ENCODE results near the gene CDH18. TPM values are rescaled to one million over a fixed set of nuclear protein-coding genes. Genes with fewer than 3 reads are reported as not detected.

The CDH18 gene
- total and polyA plus RNA-seq, 3 donors from 2014 or later: 6.4 to 11.3 (median 10.7) TPM

GRCh38 chr5:19806756-19807155 lies 181.2 kb downstream of the CDH18 start:
- Histone ChIP-seq H3K4me1 (no peaks in the 10 kb centered on the region), H3K27me3 (no peaks in the 10 kb centered on the region), H3K36me3 (ENCODE audit: low read depth, missing control alignments) (no peaks in the 10 kb centered on the region), H3K4me3 (no peak overlapping the region), H3K9me3 (no peaks in the 10 kb centered on the region), H3K27ac (no peak overlapping the region)
- intact Hi-C loops (cut with DNase I; ENCODE audit: low total_unique reads): no loop called here
- TF ChIP-seq CTCF (IDR thresholded peaks at IDR 0.05) (no peak), POLR2A (IDR thresholded peaks at IDR 0.05) (no peak)
- WGBS, 2 donors: 91 to 92% methylated on average over 1 of the region's 1 CpG
- DNase-seq: no peak

DNA sequence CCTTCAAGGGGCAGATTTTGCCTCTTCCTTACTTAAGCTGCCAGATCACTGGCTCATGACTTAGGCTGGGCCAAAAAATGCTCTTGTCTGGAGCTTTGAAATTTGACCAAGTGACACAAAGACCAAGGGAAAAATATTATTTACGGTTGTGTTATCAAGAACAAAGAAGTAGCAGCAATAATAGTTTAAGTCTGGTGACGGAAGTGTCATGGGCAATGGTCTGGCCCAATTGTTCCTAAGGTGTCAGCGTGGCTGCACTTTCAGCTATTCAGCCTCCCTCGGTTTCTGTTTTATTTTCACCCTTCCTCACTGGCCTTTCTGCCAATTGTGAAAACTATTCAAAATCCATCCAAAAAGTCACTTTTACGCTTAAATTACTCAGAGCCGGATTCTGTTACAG lies 185.3 kb downstream of the CDH18 start:
- no peaks in the 10 kb centered on the region for H3K36me3 ChIP-seq (ENCODE audit: low read depth, missing control alignments)
- WGBS, 2 donors: 67 to 82% methylated on average over 6 of the region's 6 CpGs
- intact Hi-C loops (cut with DNase I; ENCODE audit: low total_unique reads): no loop called here
- no peak overlapping the region for H3K27ac ChIP-seq
- H3K4me3 ChIP-seq: no peak overlapping the region
- H3K4me1 ChIP-seq: no peaks in the 10 kb centered on the region
- no peak for DNase-seq
- H3K27me3 ChIP-seq: no peaks in the 10 kb centered on the region
- no peak for TF ChIP-seq CTCF (IDR thresholded peaks at IDR 0.05)
- TF ChIP-seq POLR2A (IDR thresholded peaks at IDR 0.05): no peak
- no peaks in the 10 kb centered on the region for H3K9me3 ChIP-seq

DNA sequence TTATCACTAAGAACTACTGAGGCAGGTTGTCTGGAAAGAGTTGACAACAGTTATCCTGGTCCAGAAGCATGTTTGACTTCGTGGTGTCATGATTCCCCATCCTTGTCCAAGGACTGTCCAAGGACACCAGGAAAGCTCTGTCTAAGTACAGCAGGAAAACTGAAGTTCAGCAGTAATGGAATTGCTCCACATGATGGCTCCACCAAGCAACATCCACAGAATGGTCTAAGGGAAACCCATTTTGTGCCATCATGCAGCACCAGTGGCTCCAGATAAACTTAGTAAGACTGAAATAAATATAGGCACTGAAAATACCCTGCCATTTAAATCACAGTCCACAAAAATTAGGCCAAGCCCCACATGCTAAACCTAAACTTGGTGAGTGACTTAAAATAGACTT lies 192.8 kb downstream of the CDH18 start:
- peak; percentile 23 for DNase-seq
- H3K4me3 ChIP-seq: no peak overlapping the region
- no peaks in the 10 kb centered on the region for H3K4me1 ChIP-seq
- no peaks in the 10 kb centered on the region for H3K9me3 ChIP-seq
- H3K27me3 ChIP-seq: no peaks in the 10 kb centered on the region
- WGBS, 2 donors: 80 to 92% methylated on average over 1 of the region's 1 CpG
- no peak overlapping the region for H3K27ac ChIP-seq
- no peaks in the 10 kb centered on the region for H3K36me3 ChIP-seq (ENCODE audit: low read depth, missing control alignments)
- intact Hi-C loops (cut with DNase I; ENCODE audit: low total_unique reads): no loop called here
- TF ChIP-seq CTCF (IDR thresholded peaks at IDR 0.05) (no peak), POLR2A (IDR thresholded peaks at IDR 0.05) (no peak)

- intact Hi-C loops (cut with DNase I; ENCODE audit: low total_unique reads): no loop called here
- Histone ChIP-seq H3K36me3 (ENCODE audit: low read depth, missing control alignments) (no peaks in the 10 kb centered on the region), H3K4me3 (no peak overlapping the region), H3K4me1 (no peaks in the 10 kb centered on the region), H3K27me3 (no peaks in the 10 kb centered on the region), H3K9me3 (no peaks in the 10 kb centered on the region), H3K27ac (no peak overlapping the region)
- TF ChIP-seq POLR2A (IDR thresholded peaks at IDR 0.05): no peak
- TF ChIP-seq CTCF (IDR thresholded peaks at IDR 0.05): no peak
- no peak for DNase-seq
- 62 to 67% methylated on average over 5 of the region's 5 CpGs for WGBS, 2 donors
Observed at GRCh38 chr5:19790829-19791466, 197.1 kb downstream of the CDH18 start.

- Histone ChIP-seq H3K27ac (no peak overlapping the region), H3K9me3 (no peaks in the 10 kb centered on the region), H3K4me1 (no peaks in the 10 kb centered on the region), H3K27me3 (no peaks in the 10 kb centered on the region), H3K4me3 (no peak overlapping the region), H3K36me3 (ENCODE audit: low read depth, missing control alignments) (no peaks in the 10 kb centered on the region)
- TF ChIP-seq CTCF (IDR thresholded peaks at IDR 0.05): no peak
- no peak for TF ChIP-seq POLR2A (IDR thresholded peaks at IDR 0.05)
- intact Hi-C loops (cut with DNase I; ENCODE audit: low total_unique reads): no loop called here
- WGBS, 2 donors: 56 to 59% methylated on average over 2 of the region's 2 CpGs
- no peak for DNase-seq
Observed at GRCh38 chr5:19782566-19782965, 205.4 kb downstream of the CDH18 start.
